Hepatocyte (in vitro differentiated cells): Measurements from ENCODE around the gene EXOC3L1. TPM values are rescaled to one million over a fixed set of nuclear protein-coding genes. Genes with fewer than 3 reads are reported as not detected.

Experiments
- DNase-seq: peaks from one replicate; pipeline ENCODE4 v3.0.0-alpha.2; 2016; ENCODE audit warnings: low spot score
- H2AFZ ChIP-seq: fragments of 200-600 bp; sonication (generic); 2 replicates; pipeline ENCODE4 v1.6.0; 2016; ENCODE audit warnings: antibody characterized with exemption, mild to moderate bottlenecking
- H3K27ac ChIP-seq: fragments of 200-600 bp; sonication (generic); 2 replicates; pipeline ENCODE4 v1.5.1; 2016; ENCODE audit warnings: mild to moderate bottlenecking
- H3K27me3 ChIP-seq: fragments of 200-600 bp; sonication (generic); 2 replicates; pipeline ENCODE4 v1.6.1; 2016
- H3K36me3 ChIP-seq: fragments of 200-600 bp; sonication (generic); replicated peaks from 2 replicates; pipeline ENCODE4 v1.5.1; 2016; ENCODE audit warnings: low read depth; ENCODE audit not compliant: insufficient read depth
- H3K4me1 ChIP-seq: fragments of 200-600 bp; sonication (generic); 2 replicates; pipeline ENCODE4 v1.5.1; 2016; ENCODE audit warnings: mild to moderate bottlenecking, moderate library complexity; ENCODE audit not compliant: insufficient read depth
- H3K4me2 ChIP-seq: fragments of 200-600 bp; sonication (generic); 2 replicates; pipeline ENCODE4 v1.6.0; 2016
- H3K4me3 ChIP-seq: fragments of 200-600 bp; sonication (generic); 2 replicates; pipeline ENCODE4 v1.5.1; 2016; ENCODE audit warnings: mild to moderate bottlenecking
- H3K79me2 ChIP-seq: fragments of 200-600 bp; sonication (generic); 2 replicates; pipeline ENCODE4 v1.6.0; 2017; ENCODE audit warnings: mild to moderate bottlenecking
- H3K9me2 ChIP-seq: fragments of 200-600 bp; sonication (generic); replicated peaks from 2 replicates; pipeline ENCODE4 v1.6.0; 2017; ENCODE audit warnings: mild to moderate bottlenecking; ENCODE audit not compliant: insufficient read depth
- H3K9me3 ChIP-seq: fragments of 200-600 bp; sonication (generic); 2 replicates; pipeline ENCODE4 v1.5.1; 2016; ENCODE audit warnings: low read depth, mild to moderate bottlenecking
- H4K20me1 ChIP-seq: fragments of 200-600 bp; sonication (generic); 2 replicates; pipeline ENCODE4 v1.6.0; 2016; ENCODE audit warnings: mild to moderate bottlenecking; ENCODE audit not compliant: insufficient read depth, poor library complexity, severe bottlenecking
- CTCF ChIP-seq: fragments of 200-600 bp; sonication (generic); IDR thresholded peaks from 2 replicates; pipeline ENCODE4 v1.5.1; 2016; ENCODE audit warnings: antibody characterized with exemption, mild to moderate bottlenecking; ENCODE audit not compliant: poor library complexity
- EZH2 ChIP-seq: fragments of 200-600 bp; sonication (generic); IDR thresholded peaks from 2 replicates; pipeline ENCODE4 v1.6.1; 2016; ENCODE audit warnings: antibody characterized with exemption, mild to moderate bottlenecking, borderline replicate concordance
- EZH2phosphoT487 ChIP-seq: fragments of 200-600 bp; sonication (generic); IDR thresholded peaks from one replicate; pipeline ENCODE4 v1.6.1; 2018; ENCODE audit warnings: antibody characterized with exemption, mild to moderate bottlenecking, low read depth, moderate library complexity; ENCODE audit not compliant: unreplicated experiment, severe bottlenecking
- WGBS: methylation state at CpG from one replicate; pipeline ENCODE4 v1.1.6; 2016; ENCODE audit warnings: low lambda C conversion rate; ENCODE audit errors: missing lambda C conversion rate; 5-methylcytosine and 5-hydroxymethylcytosine counted together
- polyA plus RNA-seq: library from polyadenylated mRNA; unstranded; fragments of >200 nt; fragmentation: Nextera tagmentation; extraction: Ambion mirVana; gene quantifications from 2 replicates; pipeline ENCODE4 v1.2.1, GENCODE V29; 2016
- total RNA-seq: library from RNA; depleted of rRNA; stranded (reverse); fragments of >200 nt; gene quantifications from 2 replicates; pipeline ENCODE4 v1.2.3, GENCODE V29; 2014

The EXOC3L1 gene
- total and polyA plus RNA-seq, 2 experiments from 2014 or later: 0.33 to 2.0 TPM

- Histone ChIP-seq H4K20me1 (peaks cover 4% of the 10 kb centered on the region), H3K9me3 (no peaks in the 10 kb centered on the region), H3K79me2 (no peaks in the 10 kb centered on the region), H3K9me2 (no peaks in the 10 kb centered on the region), H3K4me3 (no peak overlapping the region), H3K4me1 (peaks cover 40% of the 10 kb centered on the region), H3K27me3 (peaks cover 70% of the 10 kb centered on the region), H2AFZ (peak overlapping the region; percentile 28), H3K27ac (no peak overlapping the region), H3K36me3 (no peaks in the 10 kb centered on the region), H3K4me2 (peak overlapping the region; percentile 90)
- no peak for DNase-seq
- WGBS: 4% methylated on average over 95 of the region's 99 CpGs
- TF ChIP-seq EZH2phosphoT487 (no peak), EZH2 (peak; percentile 23)
These were observed 26.6 kb downstream of the EXOC3L1 start for GRCh38 chr16:67163164-67163998.

- Histone ChIP-seq H3K4me2 (peak overlapping the region; percentile 90), H3K9me3 (no peaks in the 10 kb centered on the region), H3K79me2 (no peaks in the 10 kb centered on the region), H3K4me3 (no peak overlapping the region), H3K27me3 (peaks cover 63% of the 10 kb centered on the region), H2AFZ (no peak overlapping the region), H4K20me1 (peaks cover 4% of the 10 kb centered on the region), H3K4me1 (peaks cover 40% of the 10 kb centered on the region), H3K9me2 (no peaks in the 10 kb centered on the region), H3K27ac (no peak overlapping the region), H3K36me3 (no peaks in the 10 kb centered on the region)
- WGBS: 11% methylated on average over 43 of the region's 44 CpGs
- DNase-seq: no peak
- no peak for TF ChIP-seq CTCF
- TF ChIP-seq EZH2: peak; percentile 20
These were observed 27.3 kb downstream of the EXOC3L1 start for GRCh38 chr16:67162506-67163163.

GRCh38 chr16:67161595-67162058 lies 28.3 kb downstream of the EXOC3L1 start:
- peak overlapping the region; percentile 97 for H3K4me2 ChIP-seq
- H3K27me3 ChIP-seq: peaks cover 61% of the 10 kb centered on the region
- WGBS: 35% methylated on average over 25 of the region's 25 CpGs
- no peaks in the 10 kb centered on the region for H3K36me3 ChIP-seq
- no peaks in the 10 kb centered on the region for H3K9me2 ChIP-seq
- peaks cover 4% of the 10 kb centered on the region for H4K20me1 ChIP-seq
- H3K79me2 ChIP-seq: no peaks in the 10 kb centered on the region
- H3K9me3 ChIP-seq: no peaks in the 10 kb centered on the region
- no peak overlapping the region for H2AFZ ChIP-seq
- H3K4me1 ChIP-seq: peaks cover 40% of the 10 kb centered on the region
- DNase-seq: no peak
- H3K27ac ChIP-seq: no peak overlapping the region
- no peak overlapping the region for H3K4me3 ChIP-seq
- TF ChIP-seq EZH2phosphoT487: no peak
- peak; percentile 22 for TF ChIP-seq EZH2

GRCh38 chr16:67158637-67159600 lies 31.0 kb downstream of the EXOC3L1 start:
- Histone ChIP-seq H3K36me3 (no peaks in the 10 kb centered on the region), H4K20me1 (peaks cover 4% of the 10 kb centered on the region), H3K4me3 (peak overlapping the region; percentile 95), H3K9me2 (no peaks in the 10 kb centered on the region), H3K9me3 (no peaks in the 10 kb centered on the region), H3K79me2 (no peaks in the 10 kb centered on the region), H3K4me2 (peak overlapping the region; percentile 97), H3K27ac (no peak overlapping the region), H3K4me1 (peaks cover 30% of the 10 kb centered on the region), H3K27me3 (peaks cover 53% of the 10 kb centered on the region), H2AFZ (peak overlapping the region; percentile 94)
- TF ChIP-seq EZH2phosphoT487 (no peak), EZH2 (no peak), CTCF (no peak)
- DNase-seq: peak; percentile 56
- WGBS: 7% methylated on average over 33 of the region's 34 CpGs
